Keratinocyte (primary cell): ENCODE data around the gene RNF144B. TPM values are rescaled to one million over a fixed set of nuclear protein-coding genes. Genes with fewer than 3 reads are reported as not detected.

ENCODE experiments used
- DNase-seq: peaks from one replicate; pipeline ENCODE4 v3.0.0-alpha.2; 2011; ENCODE audit warnings: low read depth, missing footprints, low spot score
- FAIRE-seq: peaks from 2 replicates; lab custom pipeline; 2011; peaks lifted over from hg19 to GRCh38; lab: Jason Lieb, UNC
- H2AFZ ChIP-seq: 2 replicates; pipeline ENCODE4 v1.6.0; 2012; ENCODE audit warnings: low read length, control low read depth, inconsistent platforms; ENCODE audit not compliant: control insufficient read depth
- H3K27ac ChIP-seq: 2 replicates; pipeline ENCODE4 v1.5.1; 2011; ENCODE audit warnings: low read length; ENCODE audit not compliant: control insufficient read depth, insufficient read depth
- H3K27me3 ChIP-seq: 3 replicates; pipeline ENCODE4 v1.6.0; 2011; ENCODE audit warnings: low read length; ENCODE audit not compliant: control insufficient read depth, insufficient read depth; ENCODE audit errors: extremely low read depth
- H3K36me3 ChIP-seq, 2 experiments: 2 replicates in 1 of 2; 3 replicates in 1 of 2; pipeline ENCODE4 v1.5.1; 2011; ENCODE audit warnings: low read length in 2 of 2, mild to moderate bottlenecking in 1 of 2; ENCODE audit not compliant: control insufficient read depth in 2 of 2, insufficient read depth in 2 of 2; ENCODE audit errors: extremely low read depth in 1 of 2
- H3K4me1 ChIP-seq: 3 replicates; pipeline ENCODE4 v1.5.1; 2011; ENCODE audit warnings: low read length; ENCODE audit not compliant: control insufficient read depth, insufficient read depth; ENCODE audit errors: extremely low read depth
- H3K4me2 ChIP-seq: 3 replicates; pipeline ENCODE4 v1.6.0; 2011; ENCODE audit warnings: low read depth, low read length; ENCODE audit not compliant: control insufficient read depth, insufficient read depth; ENCODE audit errors: extremely low read depth
- H3K4me3 ChIP-seq, 3 experiments: fragments of 200-600 bp in 1 of 3; sonication (generic) in 1 of 3; 2 replicates in 2 of 3; 3 replicates in 1 of 3; pipeline ENCODE4 v1.5.1; 2011 to 2016; ENCODE audit warnings: low read length in 3 of 3, mild to moderate bottlenecking in 3 of 3, control low read depth in 2 of 3, inconsistent platforms in 1 of 3, low read depth in 1 of 3, mixed read lengths in 1 of 3, mixed run types in 1 of 3, moderate library complexity in 1 of 3; ENCODE audit not compliant: control insufficient read depth in 2 of 3, insufficient read depth in 2 of 3; ENCODE audit errors: extremely low read depth in 1 of 3
- H3K79me2 ChIP-seq: 2 replicates; pipeline ENCODE4 v1.6.0; 2012; ENCODE audit warnings: low read length; ENCODE audit not compliant: control insufficient read depth, insufficient read depth
- H3K9ac ChIP-seq: 3 replicates; pipeline ENCODE4 v1.6.0; 2011; ENCODE audit warnings: low read length; ENCODE audit not compliant: control insufficient read depth, insufficient read depth; ENCODE audit errors: extremely low read depth
- H3K9me1 ChIP-seq: 3 replicates; pipeline ENCODE4 v1.6.0; 2011; ENCODE audit warnings: low read length; ENCODE audit not compliant: control insufficient read depth, insufficient read depth; ENCODE audit errors: extremely low read depth
- H3K9me3 ChIP-seq: 2 replicates; pipeline ENCODE4 v1.5.1; 2012; ENCODE audit warnings: low read depth, low read length; ENCODE audit not compliant: control insufficient read depth
- H4K20me1 ChIP-seq: 3 replicates; pipeline ENCODE4 v1.6.0; 2011; ENCODE audit warnings: low read length; ENCODE audit not compliant: control insufficient read depth, insufficient read depth; ENCODE audit errors: extremely low read depth
- EZH2 ChIP-seq: IDR thresholded peaks from one replicate; pipeline ENCODE4 v1.6.1; 2012; ENCODE audit warnings: inconsistent platforms, mild to moderate bottlenecking, low read length, moderate library complexity
- dilution Hi-C: fragments of 300-500 bp; cut with MboI; formaldehyde crosslinking; loops from one replicate; pipeline ENCODE4 v1.7.0; 2020; ENCODE audit warnings: low sequenced_read_pairs; ENCODE audit not compliant: extremely low pct_ligation_motif_present
- polyA plus RNA-seq, 5 experiments: library from polyadenylated mRNA; depleted of rRNA in 3 of 5; stranded (reverse) in 3 of 5; stranded (forward) in 1 of 5; unstranded in 1 of 5; fragments of >200 nt; gene quantifications; 1 replicate in 1 of 5; 2 replicates in 3 of 5; 3 replicates in 1 of 5; pipeline versions ENCODE4 v1.2.1 to v1.2.3, GENCODE V29; 2011 to 2012; ENCODE audit warnings: missing spikeins in 2 of 5, low read depth in 1 of 5, low replicate concordance in 1 of 5
- TF ChIP-seq, protein P1 (sequence below), 3 experiments: IDR thresholded peaks in 1 of 3; conservative IDR thresholded peaks in 1 of 3; optimal IDR thresholded peaks in 1 of 3; 2 replicates in 2 of 3; 3 replicates in 1 of 3; pipeline versions ENCODE3 to v1.5.1; 2011; ENCODE audit warnings: low read length in 3 of 3, mild to moderate bottlenecking in 3 of 3, moderate library complexity in 2 of 3, control low read depth in 1 of 3, inconsistent platforms in 1 of 3; ENCODE audit not compliant: insufficient read depth in 2 of 3; ENCODE audit errors: extremely low read depth in 1 of 3

Gene RNF144B
- polyA plus RNA-seq, 1 donor (not counting 4 experiments of a cell fraction or from before 2014, with no cell fraction given): 9.0 TPM

DNA sequence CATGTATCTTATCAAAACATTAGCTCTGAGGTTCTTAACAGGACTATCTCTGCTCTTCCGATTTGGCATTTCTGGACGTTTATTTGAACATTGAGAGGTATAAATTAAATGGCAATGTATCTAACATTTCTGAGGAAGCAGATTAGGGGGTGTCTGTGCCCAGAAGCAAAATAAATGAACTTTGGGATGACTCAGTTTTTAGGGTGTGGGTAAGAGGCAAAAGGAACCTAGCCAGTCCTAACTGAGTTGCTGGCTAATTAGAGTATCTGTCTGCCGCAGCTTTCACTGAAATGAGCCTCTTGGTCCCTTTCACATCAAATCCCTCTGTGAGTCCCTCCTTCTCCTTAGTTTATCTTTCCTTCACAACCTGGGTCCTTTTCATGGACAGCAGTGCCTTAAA lies 1.1 kb downstream of the RNF144B start:
- H3K4me2 ChIP-seq: peak overlapping the region; percentile 87
- peaks cover 33% of the 10 kb centered on the region for H3K4me1 ChIP-seq
- peak overlapping the region; percentile 74 to 96 (median 82) for H3K4me3 ChIP-seq
- DNase-seq (no peak), FAIRE-seq (peak; percentile 44)
- no peaks in the 10 kb centered on the region for H4K20me1 ChIP-seq
- H3K36me3 ChIP-seq: peaks cover 0 to 4% of the 10 kb centered on the region in 2 experiments
- H3K27me3 ChIP-seq: no peaks in the 10 kb centered on the region
- no peaks in the 10 kb centered on the region for H3K9me3 ChIP-seq
- H3K27ac ChIP-seq: peak overlapping the region; percentile 94
- TF ChIP-seq EZH2: no peak
- TF ChIP-seq, protein P1, sequence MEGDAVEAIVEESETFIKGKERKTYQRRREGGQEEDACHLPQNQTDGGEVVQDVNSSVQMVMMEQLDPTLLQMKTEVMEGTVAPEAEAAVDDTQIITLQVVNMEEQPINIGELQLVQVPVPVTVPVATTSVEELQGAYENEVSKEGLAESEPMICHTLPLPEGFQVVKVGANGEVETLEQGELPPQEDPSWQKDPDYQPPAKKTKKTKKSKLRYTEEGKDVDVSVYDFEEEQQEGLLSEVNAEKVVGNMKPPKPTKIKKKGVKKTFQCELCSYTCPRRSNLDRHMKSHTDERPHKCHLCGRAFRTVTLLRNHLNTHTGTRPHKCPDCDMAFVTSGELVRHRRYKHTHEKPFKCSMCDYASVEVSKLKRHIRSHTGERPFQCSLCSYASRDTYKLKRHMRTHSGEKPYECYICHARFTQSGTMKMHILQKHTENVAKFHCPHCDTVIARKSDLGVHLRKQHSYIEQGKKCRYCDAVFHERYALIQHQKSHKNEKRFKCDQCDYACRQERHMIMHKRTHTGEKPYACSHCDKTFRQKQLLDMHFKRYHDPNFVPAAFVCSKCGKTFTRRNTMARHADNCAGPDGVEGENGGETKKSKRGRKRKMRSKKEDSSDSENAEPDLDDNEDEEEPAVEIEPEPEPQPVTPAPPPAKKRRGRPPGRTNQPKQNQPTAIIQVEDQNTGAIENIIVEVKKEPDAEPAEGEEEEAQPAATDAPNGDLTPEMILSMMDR (optimal IDR thresholded peaks at IDR 0.05 in 1 of 3, IDR thresholded peaks at IDR 0.05 in 1 of 3, conservative IDR thresholded peaks at IDR 0.05 in 1 of 3; ENCODE audit: extremely low read depth in 1 of 3, insufficient read depth in 2 of 3, low read length in 3 of 3): no peak
- H3K9me1 ChIP-seq: no peaks in the 10 kb centered on the region
- no peak overlapping the region for H2AFZ ChIP-seq
- dilution Hi-C loops: no loop called here
- H3K9ac ChIP-seq: peak overlapping the region; percentile 86
- H3K79me2 ChIP-seq: peaks cover 40% of the 10 kb centered on the region

DNA sequence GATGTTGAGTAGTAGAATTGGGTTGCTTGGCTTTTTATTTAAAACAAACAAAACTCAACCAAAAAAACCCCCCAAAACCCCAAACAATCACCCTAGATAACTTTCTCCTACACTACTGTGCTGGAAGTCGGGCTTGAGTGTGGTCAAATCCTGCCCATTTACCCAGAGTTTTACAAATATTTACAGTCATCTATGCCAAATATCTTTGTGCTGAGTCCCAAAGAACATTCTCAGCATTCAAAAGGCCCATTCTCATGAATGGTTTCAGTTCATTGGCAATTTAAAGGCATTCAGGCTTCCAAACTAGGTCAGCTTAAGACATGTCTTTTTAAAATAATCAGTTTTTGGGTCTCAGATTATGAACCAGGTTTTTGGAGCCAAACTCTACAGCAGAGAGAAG lies 1.8 kb downstream of the RNF144B start:
- Histone ChIP-seq H3K9me3 (no peaks in the 10 kb centered on the region), H3K79me2 (peaks cover 45% of the 10 kb centered on the region), H3K4me3 (peak overlapping the region; percentile 74 to 96 (median 82)), H3K9me1 (no peaks in the 10 kb centered on the region), H3K4me1 (peaks cover 33% of the 10 kb centered on the region), H3K4me2 (peak overlapping the region; percentile 87), H3K36me3 (peaks cover 3 to 4% of the 10 kb centered on the region in 2 experiments), H4K20me1 (no peaks in the 10 kb centered on the region), H2AFZ (no peak overlapping the region), H3K9ac (peak overlapping the region; percentile 86), H3K27me3 (no peaks in the 10 kb centered on the region), H3K27ac (peak overlapping the region; percentile 94)
- TF ChIP-seq EZH2: no peak
- TF ChIP-seq, protein P1 (optimal IDR thresholded peaks at IDR 0.05 in 1 of 3, IDR thresholded peaks at IDR 0.05 in 1 of 3, conservative IDR thresholded peaks at IDR 0.05 in 1 of 3; ENCODE audit: extremely low read depth in 1 of 3, insufficient read depth in 2 of 3, low read length in 3 of 3): no peak
- dilution Hi-C loops: no loop called here
- FAIRE-seq (peak; percentile 32), DNase-seq (no peak)
